ENCODE measurements around the gene PHF13. TPM values are rescaled to one million over a fixed set of nuclear protein-coding genes. Genes with fewer than 3 reads are reported as not detected.
"Not testable (repeated sequence)": the region's sequence is repeated elsewhere in the genome, so short reads cannot be mapped to it uniquely, and the experiment has no call there.

PHF13 gene
- polyA plus RNA-seq, 12 donors, result 15.1 to 34.6 (median 18.7) TPM; not detected in 1

DNA sequence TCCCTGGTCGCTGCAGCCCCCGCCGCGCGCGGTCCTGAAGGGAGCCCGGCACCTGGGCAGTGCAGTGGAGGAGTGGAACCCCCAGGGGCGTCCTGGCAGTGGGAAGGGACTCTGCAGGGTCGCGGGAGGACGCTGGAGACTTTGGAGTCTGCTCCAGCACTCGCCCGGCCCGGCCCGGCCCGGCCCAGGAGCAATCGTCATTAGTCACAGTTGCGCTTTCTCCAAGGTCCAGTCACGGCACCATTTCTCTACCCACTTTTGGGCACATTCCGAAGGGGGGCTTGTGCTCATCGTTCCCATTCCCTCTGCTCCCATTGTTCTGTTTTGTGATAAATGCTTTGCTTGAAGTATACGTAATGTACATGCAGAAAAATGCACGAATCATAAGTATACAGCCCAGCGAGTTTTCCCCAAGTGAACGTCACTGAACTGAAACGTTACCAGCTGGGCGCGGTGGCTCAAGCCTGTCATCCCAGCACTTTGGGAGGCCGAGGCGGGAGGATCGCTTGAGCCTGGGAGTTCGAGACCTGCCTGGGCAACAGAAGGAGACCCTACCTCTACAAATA lies 12.1 kb downstream of the PHF13 start:
- peak; percentile 64 for DNase-seq

DNA sequence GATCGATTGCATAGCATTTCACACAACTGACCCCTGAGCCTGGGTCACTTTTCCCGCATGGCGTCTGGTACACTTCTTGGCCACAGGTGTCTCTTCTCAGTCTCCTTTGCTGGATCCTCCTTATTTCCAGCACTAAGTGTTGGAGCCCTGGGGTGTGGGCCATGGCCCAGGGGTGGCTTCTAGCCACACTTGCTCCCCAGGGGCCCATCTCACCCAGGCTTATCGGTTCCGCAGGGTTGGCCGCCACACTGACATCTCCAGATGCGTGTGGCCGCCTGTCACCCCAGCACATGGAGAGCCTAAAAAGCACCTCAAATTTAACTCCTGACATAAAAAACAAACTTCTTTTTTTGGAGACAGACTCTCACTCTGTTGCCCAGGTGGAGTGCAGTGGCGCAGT lies 13.5 kb downstream of the PHF13 start:
- DNase-seq, result no peak

DNA sequence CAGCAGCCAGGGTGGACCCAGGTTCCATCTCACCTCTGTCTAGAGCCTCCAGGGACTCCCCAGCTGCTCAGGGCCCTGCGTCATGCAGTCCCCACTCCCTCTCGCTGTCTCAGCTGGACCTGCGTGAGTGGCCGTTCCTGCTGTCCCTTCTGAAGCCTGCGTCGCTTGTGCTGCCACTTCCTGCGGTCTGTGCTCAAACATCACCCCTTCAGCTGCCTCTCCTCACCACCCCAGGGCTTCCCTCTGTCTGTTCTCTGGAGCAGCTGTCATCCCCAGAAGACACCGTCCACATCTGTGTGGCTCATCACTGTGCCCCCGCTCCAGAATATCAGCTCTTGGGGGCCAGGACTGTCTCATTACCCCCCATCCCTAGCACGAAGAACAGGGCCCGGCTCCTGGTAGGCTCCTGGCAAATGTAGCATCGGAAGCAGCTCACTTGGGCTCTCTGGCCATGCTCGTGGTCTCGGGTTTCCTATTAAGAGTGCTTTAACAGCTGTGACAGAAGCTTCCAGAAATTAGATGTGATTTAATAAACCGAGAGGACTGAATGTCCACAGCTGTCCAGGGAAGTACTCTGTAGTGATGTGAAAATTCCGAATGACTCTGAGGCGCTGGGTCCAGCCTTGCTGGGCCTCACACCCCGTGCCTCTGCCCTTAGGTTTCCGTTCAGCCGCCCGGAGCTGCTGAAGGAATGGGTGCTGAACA lies 14.5 kb downstream of the PHF13 start:
- DNase-seq, result no peak

DNA sequence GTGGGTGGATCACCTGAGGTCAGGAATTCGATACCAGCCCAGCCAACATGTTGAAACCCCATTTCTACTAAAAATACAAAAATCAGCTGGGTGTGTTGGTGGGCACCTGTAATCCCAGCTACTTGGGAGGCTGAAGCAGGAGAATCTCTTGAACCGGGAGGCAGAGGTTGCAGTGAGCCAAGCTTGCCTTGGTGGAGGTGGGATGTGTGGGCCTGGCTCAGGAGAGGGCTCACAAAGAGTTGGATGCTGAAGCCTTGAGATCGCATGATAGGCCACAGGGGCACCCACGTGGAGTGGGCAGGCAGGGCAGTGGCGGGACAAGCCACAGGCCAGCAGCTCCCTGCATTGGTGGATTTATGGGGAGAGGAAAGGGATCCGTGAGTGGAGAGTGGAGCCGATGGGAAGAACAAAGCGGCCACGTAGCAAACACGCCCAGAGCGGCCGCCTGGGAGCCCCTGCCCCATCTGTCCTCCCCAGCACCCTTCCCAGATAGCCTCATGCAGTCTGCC lies 15.5 kb downstream of the PHF13 start:
- DNase-seq, result no peak

DNA sequence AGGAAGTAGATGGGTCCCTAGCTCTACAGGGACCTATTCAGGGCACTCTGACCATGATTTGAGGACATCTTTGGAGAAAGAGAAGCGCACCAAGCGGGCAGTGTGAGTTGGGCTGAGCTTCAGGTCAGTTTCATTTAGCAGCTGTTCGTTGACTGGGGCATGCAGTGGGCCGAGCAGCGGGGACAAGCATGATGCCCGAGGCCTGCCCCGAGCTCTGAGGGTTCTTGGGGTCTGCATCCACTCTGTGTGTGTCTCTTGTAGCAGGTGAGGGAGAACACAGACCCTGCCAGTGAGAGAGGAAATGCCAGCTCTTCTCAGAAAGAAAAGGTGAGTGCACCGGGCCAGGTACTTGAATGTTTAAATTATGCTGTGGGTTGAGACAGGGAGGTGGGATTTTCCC lies 16.5 kb downstream of the PHF13 start:
- no peak for DNase-seq

DNA sequence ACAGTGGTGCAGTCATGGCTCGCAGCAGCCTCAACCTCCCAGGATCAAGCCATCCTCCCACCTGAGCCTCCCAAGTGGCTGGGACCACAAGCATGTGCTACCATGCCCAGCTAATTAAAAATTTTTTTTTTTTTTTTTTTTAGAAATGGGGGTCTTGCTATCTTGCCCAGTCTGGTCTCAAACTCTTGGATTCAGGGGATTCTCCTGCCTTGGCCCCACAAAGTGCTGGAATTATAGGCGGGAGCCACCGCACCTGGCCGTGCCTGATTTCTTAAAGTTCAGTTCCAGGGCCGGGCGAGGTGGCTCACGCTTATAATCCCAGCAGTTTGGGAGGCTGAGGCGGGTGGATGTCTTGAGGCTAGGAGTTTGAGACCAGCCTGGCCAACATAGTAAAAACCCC lies 17.5 kb downstream of the PHF13 start:
- no peak for DNase-seq

DNA sequence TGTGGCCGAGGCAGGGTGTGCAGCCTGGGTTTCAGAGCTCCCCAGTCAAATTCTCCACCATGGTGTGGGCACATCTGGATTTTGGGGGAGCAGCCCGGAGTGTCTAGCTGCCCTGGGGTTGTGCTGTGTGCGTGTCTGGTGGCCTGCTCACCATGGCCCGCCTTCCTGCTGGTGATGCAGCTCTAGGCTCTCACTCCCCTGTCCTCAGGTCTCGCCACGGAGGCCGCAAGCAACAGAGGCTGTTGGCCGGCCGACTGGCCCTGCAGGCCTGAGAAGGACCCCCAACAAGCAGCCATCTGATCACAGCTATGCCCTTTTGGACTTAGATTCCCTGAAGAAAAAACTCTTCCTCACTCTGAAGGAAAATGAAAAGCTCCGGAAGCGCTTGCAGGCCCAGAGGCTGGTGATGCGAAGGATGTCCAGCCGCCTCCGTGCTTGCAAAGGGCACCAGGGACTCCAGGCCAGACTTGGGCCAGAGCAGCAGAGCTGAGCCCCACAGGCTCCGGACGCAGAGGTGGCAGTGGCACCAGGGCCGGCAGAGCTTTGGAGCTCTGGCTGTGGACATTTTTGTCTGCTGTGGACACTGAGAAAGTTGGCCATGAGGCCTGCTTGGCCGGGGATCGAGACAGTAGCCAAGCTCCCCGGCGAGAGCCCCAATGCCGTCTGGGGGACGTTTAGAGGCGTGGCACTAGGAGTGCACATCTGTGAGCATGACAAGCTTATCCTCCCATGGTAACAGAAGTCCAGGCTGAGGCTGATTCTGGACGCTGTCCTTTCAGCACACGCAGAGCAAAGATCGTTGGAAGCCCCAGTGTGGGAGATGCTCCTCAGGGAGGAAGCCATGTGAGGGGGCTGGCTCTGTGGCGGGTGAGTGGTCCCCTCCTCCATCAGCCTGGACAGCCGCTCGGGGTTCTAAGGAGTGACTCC lies 19.3 kb downstream of the PHF13 start:
- DNase-seq, result no peak

DNA sequence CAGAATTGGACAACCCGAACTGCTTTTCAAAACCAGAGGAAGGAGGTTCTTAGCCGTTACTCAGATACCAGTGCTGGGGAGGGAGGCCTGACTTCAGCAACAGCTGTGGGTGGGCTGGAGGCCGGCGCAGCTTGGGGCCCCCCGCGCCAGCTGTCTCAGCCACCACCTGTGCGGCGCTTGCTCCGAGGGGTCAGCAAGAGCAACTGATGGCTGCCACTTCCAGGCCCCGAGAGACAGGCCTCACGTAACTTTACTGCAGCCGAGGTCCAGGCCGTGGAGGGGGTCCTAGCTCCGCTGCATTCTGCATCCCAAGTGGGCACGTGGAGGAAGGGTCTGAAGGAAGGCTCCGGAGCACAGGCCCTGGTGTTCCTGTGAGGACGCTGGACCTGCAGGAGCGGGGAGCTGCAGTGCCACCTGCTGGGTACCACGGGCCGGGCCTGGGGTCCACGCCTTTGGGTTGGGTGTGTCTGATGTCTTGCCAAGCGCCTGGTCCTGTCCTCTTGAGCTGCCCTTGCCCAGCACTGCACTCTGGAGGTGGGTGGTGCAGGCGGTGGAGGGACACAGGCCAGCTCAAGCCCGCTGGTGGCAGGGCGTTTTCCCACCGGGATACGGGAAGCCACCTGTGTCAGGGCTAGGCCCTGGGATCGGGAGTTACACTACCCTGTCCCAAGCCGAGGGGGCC lies 21.0 kb downstream of the PHF13 start:
- no peak for DNase-seq

DNA sequence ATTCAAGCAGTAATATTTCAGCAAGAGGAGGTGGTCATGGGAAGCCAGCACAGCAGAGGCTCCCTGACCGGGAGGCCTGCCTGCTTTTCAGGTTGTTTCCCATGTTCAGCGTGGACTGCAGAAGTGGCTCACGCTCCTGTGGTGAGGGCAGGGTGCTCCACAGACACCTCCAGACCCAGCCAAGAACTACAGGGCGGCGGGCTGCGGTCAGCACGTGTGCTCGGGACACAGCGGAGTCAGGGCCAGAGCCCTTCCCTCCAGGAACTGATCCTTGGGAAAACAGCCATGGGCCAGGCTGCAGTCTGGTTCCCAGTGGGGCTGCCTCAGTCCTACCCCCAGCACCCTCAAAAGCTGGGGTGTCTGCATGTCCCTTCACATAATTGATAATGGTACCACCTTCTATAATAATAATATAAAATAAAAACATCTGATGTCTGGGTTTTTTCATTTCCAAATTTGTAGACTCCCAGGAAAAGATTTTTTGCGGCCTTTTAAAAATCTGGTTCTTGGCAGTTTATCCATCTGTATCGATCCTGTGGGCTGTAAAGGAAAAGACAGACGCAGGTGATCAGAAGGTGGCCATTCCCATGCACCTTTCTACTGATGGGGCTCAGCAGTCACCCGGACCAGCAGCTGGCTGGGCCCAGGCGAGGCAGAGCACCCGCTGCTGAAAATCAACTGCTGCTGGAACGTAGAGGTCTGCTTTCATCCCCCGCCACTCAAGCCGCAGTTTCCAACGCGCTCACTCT lies 21.8 kb downstream of the PHF13 start:
- no peak for DNase-seq

DNA sequence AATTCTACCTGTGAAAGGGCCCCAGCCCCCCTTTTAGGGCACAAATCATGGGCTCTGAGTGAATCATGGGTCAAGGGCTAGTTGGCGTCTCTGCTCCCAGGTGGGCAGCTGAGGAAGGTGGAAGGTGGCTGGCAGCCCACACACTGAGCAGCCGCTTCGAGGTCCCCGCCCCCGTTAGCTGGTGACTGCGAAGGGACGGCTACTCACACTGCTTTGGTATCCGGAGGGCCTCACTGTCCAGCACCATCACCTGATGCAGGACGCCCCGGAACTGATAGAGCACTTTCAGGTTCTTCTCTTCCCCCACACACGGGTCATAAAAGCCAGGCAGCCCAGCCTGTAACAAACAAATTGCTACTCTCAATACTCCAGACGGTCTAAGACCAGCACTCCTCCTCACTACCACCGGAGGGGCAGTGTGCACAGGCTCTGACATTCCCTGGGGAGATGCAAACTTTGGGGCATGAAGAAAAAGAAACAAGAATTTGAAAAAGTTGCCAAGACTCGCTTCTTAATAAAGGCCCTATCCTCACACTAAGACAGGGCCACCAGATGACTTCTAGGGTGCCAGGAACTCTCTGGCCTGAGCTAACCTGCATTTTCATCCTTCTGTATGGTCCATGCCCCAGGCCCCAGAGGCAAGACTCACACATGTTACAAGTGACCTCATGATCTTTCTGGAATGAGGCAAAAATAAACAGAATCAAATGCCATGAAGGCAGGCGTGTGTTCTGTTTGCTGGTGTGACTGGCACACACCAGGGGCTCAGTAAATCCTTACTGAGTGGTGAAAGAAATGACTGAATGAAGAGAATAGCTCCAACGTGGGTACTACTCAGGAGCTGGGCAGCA lies 22.6 kb downstream of the PHF13 start:
- DNase-seq, result no peak

DNA sequence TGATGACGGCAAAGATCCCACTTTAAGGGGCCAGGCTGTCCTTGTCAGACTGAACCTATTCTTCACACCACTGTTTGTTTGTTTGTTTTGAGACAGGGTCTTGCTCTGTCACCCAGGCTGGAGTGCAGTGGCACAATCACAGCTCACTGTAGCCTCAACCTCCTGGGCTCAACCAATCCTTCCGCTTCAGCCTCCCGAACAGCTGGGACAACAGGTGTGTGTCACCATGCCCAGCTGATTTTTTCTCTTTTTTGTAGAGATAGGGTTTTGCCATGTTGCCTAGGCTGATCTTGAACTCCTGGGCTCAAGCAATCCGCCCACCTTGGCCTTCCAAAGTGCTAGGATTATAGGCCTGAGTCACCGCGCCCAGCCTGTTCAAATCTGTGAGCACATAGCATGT lies 23.2 kb downstream of the PHF13 start:
- DNase-seq, result not testable (repeated sequence)

DNA sequence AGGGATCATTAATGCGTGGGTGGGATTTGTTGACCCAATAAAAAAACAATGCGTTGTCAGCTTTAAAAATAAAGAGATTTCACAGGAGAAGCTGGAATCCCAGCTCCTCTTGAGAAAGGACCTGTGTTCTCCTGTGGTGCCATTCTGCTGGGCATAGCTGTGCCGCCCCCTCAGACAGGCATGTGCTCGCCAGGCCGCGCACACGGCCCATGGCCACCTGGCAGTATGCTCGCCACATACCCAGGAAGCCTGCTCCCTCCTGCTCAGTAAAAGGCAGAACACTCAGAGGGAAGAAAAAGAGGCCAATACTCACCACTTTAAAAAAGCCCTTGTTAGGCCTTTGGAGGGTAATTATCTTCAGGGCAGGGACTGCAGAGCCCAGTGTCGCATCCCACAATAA lies 24.2 kb downstream of the PHF13 start:
- DNase-seq, result no peak

DNA sequence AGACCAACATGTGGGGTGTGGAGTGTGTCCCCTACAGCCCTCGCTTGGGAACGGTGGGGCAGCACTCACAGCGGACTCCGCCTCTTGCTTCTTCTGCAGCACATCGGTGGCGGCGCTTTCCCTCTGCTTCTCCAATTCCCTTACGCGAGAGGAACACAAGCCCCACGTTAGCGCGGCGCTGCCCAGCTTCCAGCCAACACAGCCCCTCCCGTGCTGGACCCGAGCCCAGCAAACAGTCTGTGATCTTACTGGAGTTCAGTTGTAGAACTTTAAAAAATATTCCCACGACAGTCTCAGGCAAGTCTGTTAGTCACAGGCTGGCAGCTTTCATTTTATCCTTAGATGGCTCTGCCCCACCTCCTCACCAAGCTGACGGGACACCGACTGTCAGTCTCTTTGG lies 24.7 kb downstream of the PHF13 start:
- peak; percentile 82 for DNase-seq

DNA sequence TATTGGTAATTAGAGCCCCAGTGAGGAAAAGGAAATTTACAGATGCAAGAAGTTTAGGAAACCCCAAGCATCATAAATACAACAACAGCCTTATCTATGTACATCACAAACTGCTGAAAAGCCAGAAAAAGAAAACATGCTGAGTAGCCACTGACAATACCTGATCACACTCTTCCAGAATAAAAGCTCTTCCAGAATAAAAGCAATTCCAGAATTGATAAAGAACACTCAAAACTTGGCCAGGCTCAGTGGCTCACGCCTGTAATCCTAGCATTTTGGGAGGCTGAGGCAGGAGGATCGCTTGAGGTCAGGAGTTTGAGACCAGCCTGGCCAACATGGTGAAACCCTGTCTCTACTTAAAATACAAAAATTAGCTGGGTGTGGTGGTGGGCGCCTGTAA lies 27.3 kb downstream of the PHF13 start:
- not testable (repeated sequence) for DNase-seq

DNA sequence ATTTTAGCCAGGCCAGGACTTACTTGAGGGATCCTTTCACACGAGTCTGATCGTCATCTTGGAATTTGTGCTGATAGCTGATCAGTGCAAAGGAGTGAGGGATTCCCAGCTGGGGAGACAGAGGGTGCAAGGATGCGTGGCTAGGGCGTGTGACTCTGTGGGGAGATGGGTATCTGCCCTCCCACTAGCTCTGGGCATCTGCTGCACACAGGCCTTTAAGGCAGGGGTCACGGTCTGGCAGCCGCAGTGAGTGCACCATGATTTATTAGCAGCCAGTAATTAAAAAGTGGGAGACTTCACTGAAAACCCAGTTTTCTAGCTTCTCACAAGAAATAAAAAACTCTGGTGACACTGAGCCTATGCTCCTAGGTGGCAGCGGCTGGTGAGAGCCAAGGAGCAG lies 31.5 kb downstream of the PHF13 start:
- DNase-seq, result no peak

DNA sequence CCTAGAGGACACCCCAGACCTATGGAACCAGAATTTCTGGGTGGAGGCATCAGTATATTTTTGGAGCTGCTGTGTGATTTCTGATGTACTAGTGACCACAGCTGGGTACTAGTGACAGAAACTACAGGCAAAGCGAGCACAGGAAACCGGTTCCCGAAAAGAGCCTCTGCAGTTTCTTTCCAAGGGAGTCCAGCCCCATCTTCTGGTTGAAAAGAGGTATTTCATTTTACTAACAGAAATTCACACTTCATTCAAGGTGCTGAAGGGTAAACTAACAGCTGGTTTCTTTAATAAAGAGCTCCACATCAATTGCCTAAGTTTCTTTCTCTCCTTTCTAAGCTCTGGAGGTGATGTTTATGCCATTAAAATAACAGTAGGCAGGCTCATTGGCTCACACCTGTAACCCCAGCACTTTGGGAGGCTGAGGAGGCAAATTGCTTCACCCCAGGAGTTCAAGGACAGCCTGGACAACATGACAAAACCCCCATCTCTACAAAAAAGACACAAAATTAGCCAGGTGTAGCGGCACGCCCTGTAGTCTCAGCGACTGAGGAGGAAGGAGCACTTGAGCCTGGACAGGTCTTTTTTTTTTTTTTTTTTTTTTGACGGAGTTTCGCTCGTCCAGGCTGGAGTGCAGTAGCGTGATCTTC lies 33.1 kb downstream of the PHF13 start:
- peak; percentile 33 for DNase-seq

DNA sequence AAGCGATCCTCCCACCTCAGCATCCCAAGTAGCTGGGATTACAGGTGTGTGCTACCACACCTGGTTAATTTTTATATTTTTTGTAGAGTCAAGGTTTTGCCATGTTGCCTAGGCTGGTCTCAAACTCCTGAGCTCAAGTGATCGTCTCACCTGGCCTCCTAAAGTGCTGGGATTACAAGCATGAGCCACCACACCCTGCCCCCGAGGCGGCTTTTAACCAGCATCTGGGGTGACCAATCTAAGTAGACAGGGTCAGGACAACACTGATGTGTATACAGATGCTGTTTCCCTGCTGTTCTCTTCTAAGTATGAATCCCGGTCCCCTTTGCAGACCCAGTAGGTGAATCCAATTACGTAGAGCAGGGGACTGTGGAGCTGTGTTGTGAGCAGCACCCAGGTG lies 35.0 kb downstream of the PHF13 start:
- no peak for DNase-seq

DNA sequence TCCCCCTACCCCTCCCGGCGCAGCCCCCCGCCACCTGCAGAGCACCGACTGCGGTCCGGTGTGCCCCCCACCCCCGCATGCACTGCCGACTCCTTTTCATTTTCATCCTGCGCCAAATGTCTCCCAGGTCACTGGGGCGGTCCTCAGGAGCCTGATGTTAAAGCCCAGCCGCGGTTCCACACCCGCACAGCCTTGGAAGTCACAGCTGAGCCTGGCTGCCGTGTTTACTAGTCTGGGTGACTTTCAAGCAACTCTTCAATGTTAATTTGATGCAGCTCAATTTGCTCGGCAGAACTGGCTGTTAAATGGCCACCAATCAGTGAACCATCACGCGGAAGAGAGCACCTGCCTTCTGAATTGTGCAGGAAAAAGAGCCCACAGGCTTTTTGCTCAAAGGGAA lies 38.4 kb downstream of the PHF13 start:
- no peak for DNase-seq

DNA sequence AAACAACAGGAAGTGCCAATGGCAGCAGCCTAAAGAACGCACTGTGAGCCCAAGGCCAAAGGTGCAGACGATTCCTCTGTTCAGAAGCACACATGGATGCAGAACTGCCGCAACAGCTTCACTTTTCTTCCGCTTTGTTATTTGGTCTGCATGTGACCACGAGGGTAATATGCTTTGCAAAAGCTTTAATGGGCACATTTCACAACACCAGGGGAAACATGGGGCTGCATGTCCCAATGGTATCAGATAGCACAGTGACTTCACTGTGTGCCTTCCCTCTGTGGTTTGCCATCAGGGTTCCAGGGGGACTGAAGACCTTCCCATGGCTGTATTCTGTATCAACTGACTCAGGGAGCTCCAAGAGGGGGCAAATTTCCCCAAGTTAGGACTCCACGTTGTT lies 39.5 kb downstream of the PHF13 start:
- DNase-seq, result no peak

Measured in muscle of arm (tissue), 12 donors.